Measurements from ENCODE around the gene SIRT3.

- TF ChIP-seq, protein P1, sequence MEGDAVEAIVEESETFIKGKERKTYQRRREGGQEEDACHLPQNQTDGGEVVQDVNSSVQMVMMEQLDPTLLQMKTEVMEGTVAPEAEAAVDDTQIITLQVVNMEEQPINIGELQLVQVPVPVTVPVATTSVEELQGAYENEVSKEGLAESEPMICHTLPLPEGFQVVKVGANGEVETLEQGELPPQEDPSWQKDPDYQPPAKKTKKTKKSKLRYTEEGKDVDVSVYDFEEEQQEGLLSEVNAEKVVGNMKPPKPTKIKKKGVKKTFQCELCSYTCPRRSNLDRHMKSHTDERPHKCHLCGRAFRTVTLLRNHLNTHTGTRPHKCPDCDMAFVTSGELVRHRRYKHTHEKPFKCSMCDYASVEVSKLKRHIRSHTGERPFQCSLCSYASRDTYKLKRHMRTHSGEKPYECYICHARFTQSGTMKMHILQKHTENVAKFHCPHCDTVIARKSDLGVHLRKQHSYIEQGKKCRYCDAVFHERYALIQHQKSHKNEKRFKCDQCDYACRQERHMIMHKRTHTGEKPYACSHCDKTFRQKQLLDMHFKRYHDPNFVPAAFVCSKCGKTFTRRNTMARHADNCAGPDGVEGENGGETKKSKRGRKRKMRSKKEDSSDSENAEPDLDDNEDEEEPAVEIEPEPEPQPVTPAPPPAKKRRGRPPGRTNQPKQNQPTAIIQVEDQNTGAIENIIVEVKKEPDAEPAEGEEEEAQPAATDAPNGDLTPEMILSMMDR (IDR thresholded peaks at IDR 0.05): no peak
- no peak for TF ChIP-seq EZH2 (IDR thresholded peaks at IDR 0.05)
Observed at GRCh38 chr11:196786-197731, 39.1 kb downstream of the SIRT3 start.

Measured in neural progenitor cell (in vitro differentiated cells).